GM12872 (cell line): ENCODE data around the gene ETFB.

Source experiments
- CTCF ChIP-seq: IDR thresholded peaks from 3 replicates; pipeline ENCODE4 v1.5.1; 2011; ENCODE audit warnings: low read depth, mild to moderate bottlenecking, low read length, moderate library complexity; ENCODE audit not compliant: insufficient read depth

ETFB gene

DNA sequence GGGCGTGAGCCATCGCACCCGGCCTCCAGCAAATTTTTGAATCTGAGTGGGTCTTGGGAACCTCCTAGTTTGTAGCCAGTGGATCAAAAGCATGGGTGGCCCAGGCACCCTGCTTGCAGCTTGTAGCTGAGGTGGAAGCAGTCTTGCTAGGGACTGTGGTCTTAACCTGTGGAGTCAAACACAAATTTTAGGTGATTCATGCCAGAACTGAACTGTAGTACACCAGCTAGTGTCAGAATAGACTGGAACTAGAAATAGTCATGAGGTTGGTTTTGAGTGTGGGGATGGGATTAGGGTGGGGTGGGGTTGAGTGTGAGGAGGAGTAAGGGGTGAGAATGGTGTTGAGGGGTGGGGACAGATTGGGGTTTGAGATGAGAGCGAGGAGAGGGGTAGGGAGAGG is 15.8 kb upstream of the ETFB start:
- TF ChIP-seq CTCF = no peak

DNA sequence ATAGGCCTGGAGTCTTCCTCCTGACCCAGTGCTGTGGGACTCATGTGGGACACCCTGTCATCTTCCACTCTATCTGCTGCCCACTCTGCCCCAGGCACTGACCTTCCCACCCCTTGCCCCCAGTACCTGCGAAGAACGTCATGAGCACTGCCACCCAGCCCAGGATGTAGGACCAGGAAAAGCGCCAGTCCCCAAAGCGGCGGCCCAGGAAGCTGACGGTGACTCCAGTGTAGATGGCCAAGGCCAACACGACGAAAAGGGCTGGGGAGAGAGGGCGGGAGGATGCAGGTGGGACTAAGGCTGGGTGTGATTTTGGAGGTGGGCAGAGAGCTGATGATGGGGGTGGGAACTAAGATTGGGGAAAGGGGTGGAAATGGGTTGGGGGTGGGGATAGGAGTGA is 14.2 kb upstream of the ETFB start:
- no peak for TF ChIP-seq CTCF

- no peak for TF ChIP-seq CTCF
These were observed 11.2 kb upstream of the ETFB start for GRCh38 chr19:51377422-51377821.

GRCh38 chr19:51375504-51376221 is 9.5 kb upstream of the ETFB start:
- TF ChIP-seq CTCF = no peak

DNA sequence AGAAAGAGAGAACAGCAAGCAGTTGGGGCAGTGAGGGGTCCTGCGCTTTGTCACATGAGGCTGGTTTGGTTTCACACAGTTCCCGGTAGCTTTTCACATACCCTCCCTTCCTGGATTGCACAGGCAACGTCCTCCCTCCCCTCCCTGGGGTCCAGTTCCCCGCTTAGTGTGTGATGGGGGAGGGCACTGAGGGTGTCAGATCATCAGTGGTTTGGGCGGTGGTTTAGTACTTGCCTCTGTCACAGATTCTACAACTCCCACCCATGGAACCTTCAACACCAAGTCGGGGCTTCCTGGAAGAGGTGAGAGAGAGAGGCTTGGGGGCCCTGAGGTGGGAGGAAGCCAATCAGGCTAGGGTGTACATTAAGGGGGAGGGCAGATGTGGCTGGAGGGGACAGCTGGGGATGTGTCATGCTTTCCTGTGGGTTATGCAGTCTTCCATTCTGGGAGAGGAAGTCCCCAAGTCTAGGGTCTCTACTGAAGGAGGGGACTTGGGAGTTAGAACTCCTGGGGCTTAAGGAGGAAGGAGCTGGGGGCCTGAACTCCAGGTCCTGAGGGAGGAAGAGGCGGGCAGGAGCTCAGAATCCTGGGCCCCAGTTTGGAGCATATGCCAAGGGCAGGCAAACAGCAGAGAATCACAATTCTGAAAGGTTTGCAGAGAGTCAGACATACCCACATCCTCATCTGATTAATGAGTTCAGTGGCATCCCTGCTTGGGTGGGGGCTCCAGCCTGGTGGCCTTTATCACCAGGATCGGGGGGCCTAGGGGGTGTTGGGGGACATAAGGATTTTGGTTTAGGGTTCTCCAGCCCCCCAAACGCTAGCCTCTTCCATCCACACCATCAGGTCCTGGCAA is 6.7 kb upstream of the ETFB start, which contains the start of gene NKG7:
Gene NKG7, minus strand, starts transcription at position 6 of the 856 bp plus-strand sequence. CDS start 119 bp downstream, outside the sequence.
- TF ChIP-seq CTCF = no peak

- TF ChIP-seq CTCF = no peak
These were observed 5.9 kb upstream of the ETFB start for GRCh38 chr19:51372021-51372648.

DNA sequence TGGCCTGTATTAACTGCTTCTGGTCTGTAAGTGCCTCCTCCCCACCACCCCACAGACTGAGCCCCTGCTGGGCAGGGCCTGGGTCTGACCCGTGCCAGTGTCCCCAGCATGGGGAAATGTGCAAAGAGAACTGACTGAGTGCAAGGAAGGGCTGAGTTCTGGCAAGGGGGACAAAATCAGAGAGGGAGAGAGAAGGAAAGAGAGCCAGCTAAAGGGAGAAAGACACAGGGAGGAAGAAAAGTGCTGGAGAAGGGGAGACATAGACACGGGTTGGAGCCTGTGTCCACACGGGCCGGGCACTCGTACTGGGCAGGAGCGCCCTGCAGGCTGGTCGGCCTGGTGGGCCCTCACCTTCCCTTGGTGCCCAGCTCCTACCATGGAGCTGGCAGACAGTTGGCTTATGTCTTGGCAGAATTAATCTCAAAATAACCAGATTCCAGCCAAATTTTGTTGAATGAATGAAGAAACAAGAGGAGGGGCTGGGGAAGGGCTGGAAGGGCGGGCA is 5.0 kb upstream of the ETFB start:
- TF ChIP-seq CTCF = no peak
